ENCODE results near the gene VSIG2. TPM values are rescaled to one million over a fixed set of nuclear protein-coding genes. Genes with fewer than 3 reads are reported as not detected.

VSIG2 gene
- total RNA-seq, 3 donors from 2014 or later (not counting 1 experiment from before 2014, with no cell fraction given) = not detected

GRCh38 chr11:124719534-124719933, 32.5 kb downstream of the VSIG2 start:
- no peaks in the 10 kb centered on the region for H3K36me3 Mint-ChIP-seq
- no peak for TF ChIP-seq CTCF (IDR thresholded peaks at IDR 0.05)
- H3K4me1 Mint-ChIP-seq = peaks cover 9 to 13% of the 10 kb centered on the region in 2 donors
- H3K27me3 Mint-ChIP-seq (ENCODE audit: low read depth in 2 of 2) = peaks cover 76 to 81% of the 10 kb centered on the region in 2 donors
- Histone ChIP-seq H3K4me3 (ENCODE audit: low read length) (no peak overlapping the region), H3K4me1 (ENCODE audit: control insufficient read depth, insufficient read depth, low read length) (peaks cover 12% of the 10 kb centered on the region), H3K9me3 (ENCODE audit: control insufficient read depth, insufficient read depth, low read length) (no peaks in the 10 kb centered on the region), H3K27me3 (ENCODE audit: control insufficient read depth, insufficient read depth, low read length) (peaks cover 35% of the 10 kb centered on the region), H3K36me3 (ENCODE audit: control insufficient read depth, insufficient read depth, low read length) (no peaks in the 10 kb centered on the region), H3K27ac (ENCODE audit: low read length) (no peak overlapping the region)
- DNase-seq (no peak), ATAC-seq (no peak)
- intact Hi-C loops (cut with micrococcal nuclease) = no loop called here
- no peaks in the 10 kb centered on the region for H3K9me3 Mint-ChIP-seq
- no peak overlapping the region for H3K27ac Mint-ChIP-seq
- 83% methylated on average over 2 of the region's 2 CpGs for WGBS (ENCODE audit: insufficient coverage)
- H3K4me3 Mint-ChIP-seq = no peak overlapping the region

- Mint-ChIP-seq H3K4me3 (no peak overlapping the region), H3K27ac (no peak overlapping the region)
Observed at GRCh38 chr11:124718801-124719200, 33.3 kb downstream of the VSIG2 start.

GRCh38 chr11:124717786-124718651, 34.0 kb downstream of the VSIG2 start:
- H3K27ac Mint-ChIP-seq = no peak overlapping the region
- DNase-seq = peak in 1 of 2 donors; percentile 66
- WGBS (ENCODE audit: insufficient coverage) = 1% methylated on average over 40 of the region's 45 CpGs

More at GRCh38 chr11:124718801-124719200, 33.3 kb downstream of the VSIG2 start:
- ATAC-seq = no peak
- Histone ChIP-seq H3K9me3 (ENCODE audit: control insufficient read depth, insufficient read depth, low read length) (no peaks in the 10 kb centered on the region), H3K27me3 (ENCODE audit: control insufficient read depth, insufficient read depth, low read length) (peaks cover 35% of the 10 kb centered on the region), H3K36me3 (ENCODE audit: control insufficient read depth, insufficient read depth, low read length) (no peaks in the 10 kb centered on the region), H3K4me3 (ENCODE audit: low read length) (no peak overlapping the region), H3K4me1 (ENCODE audit: control insufficient read depth, insufficient read depth, low read length) (peaks cover 12% of the 10 kb centered on the region), H3K27ac (ENCODE audit: low read length) (no peak overlapping the region)
- Mint-ChIP-seq H3K36me3 (no peaks in the 10 kb centered on the region), H3K4me1 (peaks cover 9 to 13% of the 10 kb centered on the region in 2 donors), H3K9me3 (no peaks in the 10 kb centered on the region), H3K27me3 (ENCODE audit: low read depth in 2 of 2) (peaks cover 76 to 81% of the 10 kb centered on the region in 2 donors)
- DNase-seq = no peak
- intact Hi-C loops (cut with micrococcal nuclease) = no loop called here
- WGBS (ENCODE audit: insufficient coverage) = 75% methylated on average over 13 of the region's 14 CpGs
- no peak for TF ChIP-seq CTCF (IDR thresholded peaks at IDR 0.05)

More at GRCh38 chr11:124717786-124718651, 34.0 kb downstream of the VSIG2 start:
- Mint-ChIP-seq H3K4me3 (peak overlapping the region; percentile 73), H3K9me3 (no peaks in the 10 kb centered on the region), H3K4me1 (peaks cover 9 to 13% of the 10 kb centered on the region in 2 donors), H3K36me3 (no peaks in the 10 kb centered on the region), H3K27me3 (ENCODE audit: low read depth in 2 of 2) (peaks cover 73 to 81% of the 10 kb centered on the region in 2 donors)
- H3K4me1 ChIP-seq (ENCODE audit: control insufficient read depth, insufficient read depth, low read length) = peaks cover 12% of the 10 kb centered on the region
- H3K9me3 ChIP-seq (ENCODE audit: control insufficient read depth, insufficient read depth, low read length) = no peaks in the 10 kb centered on the region
- H3K27ac ChIP-seq (ENCODE audit: low read length) = no peak overlapping the region
- peaks cover 35% of the 10 kb centered on the region for H3K27me3 ChIP-seq (ENCODE audit: control insufficient read depth, insufficient read depth, low read length)
- no peaks in the 10 kb centered on the region for H3K36me3 ChIP-seq (ENCODE audit: control insufficient read depth, insufficient read depth, low read length)
- H3K4me3 ChIP-seq (ENCODE audit: low read length) = no peak overlapping the region
- TF ChIP-seq CTCF (IDR thresholded peaks at IDR 0.05) = no peak
- ATAC-seq = peak; percentile 49 to 82 (median 52)
- intact Hi-C loops (cut with micrococcal nuclease) = no loop called here

All from natural killer cell (primary cell).